Activated CD4-positive, alpha-beta T cell treated with anti-CD3 and anti-CD28 coated beads for 4 hours (primary cell): ENCODE data around the gene PADI6.
"Not testable (repeated sequence)": the region's sequence is repeated elsewhere in the genome, so short reads cannot be mapped to it uniquely, and the experiment has no call there.

Experiments used
- DNase-seq, 2 donors: peaks; one replicate each; pipeline ENCODE4 v3.0.0-alpha.2; 2020

Gene PADI6

DNA sequence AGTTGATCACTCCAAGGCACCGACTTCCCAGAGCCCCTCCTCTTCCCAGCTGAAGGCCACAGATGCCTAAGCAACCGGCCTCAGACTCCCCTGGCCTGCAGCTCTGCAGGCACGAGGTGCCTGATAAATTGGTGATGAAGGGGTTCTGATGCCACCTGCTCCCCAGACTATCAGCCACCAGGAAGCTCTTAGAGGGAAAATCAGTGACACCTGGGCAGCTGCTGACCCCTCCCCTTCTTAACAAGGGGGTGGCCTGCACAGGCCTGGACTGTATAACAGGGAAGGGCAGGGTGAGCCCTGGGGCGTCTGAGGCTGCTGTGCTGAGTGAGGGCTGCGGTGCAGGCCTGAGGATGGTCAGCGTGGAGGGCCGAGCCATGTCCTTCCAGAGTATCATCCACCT, at the start of gene PADI6:
Gene PADI6, plus strand, starts transcription at position 301 of the 400 bp plus-strand sequence. Its CDS starts 50 bp downstream, at position 351.
- no peak for DNase-seq

DNA sequence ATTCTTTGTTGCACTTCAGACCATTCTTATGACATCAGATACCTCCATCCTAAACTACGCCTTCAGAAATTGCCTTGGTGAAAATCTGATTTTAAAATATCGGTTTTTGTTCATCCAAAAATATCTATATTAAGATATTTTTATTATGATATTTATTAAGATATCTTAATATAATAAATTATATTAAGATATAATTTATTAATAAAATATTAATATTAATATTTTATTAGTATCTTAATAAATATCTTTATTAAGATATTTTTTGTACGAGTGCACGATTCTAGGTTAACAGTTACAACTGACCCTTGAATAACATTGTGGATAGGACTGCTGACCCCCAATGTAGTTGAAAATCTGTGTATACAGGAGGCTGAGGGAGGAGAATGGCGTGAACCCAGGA, 43.1 kb upstream of the PADI6 start:
- no peak for DNase-seq

DNA sequence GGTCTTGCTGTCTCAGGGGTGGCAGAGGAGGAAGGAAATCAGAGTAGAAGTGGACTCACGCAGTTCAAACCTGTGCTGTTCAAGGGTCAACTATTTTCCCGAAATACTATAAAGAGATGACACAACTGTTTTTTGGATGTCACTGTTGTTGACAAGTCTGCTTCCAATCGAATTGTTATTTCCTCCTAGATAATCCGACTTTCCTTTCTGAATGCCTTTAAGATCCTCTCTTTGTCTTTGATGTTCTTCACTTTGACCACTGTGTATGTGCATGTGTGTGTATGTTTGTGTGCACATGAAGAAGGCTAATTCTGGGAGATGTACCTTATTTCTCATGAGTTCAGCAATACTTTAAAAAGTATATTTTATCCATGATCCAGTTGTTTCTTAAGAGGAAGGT, 42.4 kb upstream of the PADI6 start:
- DNase-seq = no peak

GRCh38 chr1:17330856-17331255, 41.1 kb upstream of the PADI6 start:
- DNase-seq = no peak

GRCh38 chr1:17333081-17333480, 38.9 kb upstream of the PADI6 start:
- no peak for DNase-seq

DNA sequence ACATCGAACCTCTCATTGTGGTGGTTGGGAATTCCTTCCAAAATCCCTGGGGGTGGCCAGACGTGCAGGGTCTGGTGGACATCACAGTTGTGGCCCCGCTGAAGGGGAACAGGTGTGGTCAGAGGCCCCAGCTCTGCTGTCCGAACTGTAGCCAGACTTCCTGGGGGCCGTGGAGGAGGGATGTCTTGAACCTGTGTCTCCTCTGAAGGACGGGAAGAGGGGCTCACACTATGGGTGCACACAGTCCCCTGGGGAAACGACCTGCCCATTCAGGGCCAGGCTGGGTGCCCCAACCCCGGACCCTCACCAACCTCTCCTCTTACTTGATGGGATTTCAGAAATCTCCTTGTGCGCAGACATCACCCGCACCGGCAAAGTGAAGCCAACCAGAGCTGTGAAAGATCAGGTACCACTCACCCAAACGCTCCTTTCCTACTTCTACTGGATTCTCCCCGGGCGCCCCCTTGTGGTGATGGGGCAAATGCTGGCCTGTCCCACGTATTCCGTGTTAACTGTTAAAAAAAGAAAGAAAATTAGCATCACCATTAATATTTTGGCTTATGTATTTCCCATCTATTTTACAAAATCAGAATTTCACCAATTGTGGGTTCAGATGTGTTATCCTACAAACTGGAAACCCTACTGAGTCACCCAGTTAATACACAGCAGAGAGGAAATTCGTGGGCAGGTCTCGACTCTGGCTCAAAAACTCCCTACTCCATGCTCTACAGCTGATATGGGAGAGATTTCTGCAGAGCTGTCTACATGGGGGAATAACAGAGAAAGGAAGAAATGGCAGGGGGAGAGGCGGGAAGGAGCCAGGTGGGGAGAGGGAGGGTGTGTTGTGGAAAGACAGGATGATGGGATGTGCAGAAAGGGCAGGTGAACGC, 35.9 kb upstream of the PADI6 start:
- DNase-seq = peak; percentile 48 to 66

DNA sequence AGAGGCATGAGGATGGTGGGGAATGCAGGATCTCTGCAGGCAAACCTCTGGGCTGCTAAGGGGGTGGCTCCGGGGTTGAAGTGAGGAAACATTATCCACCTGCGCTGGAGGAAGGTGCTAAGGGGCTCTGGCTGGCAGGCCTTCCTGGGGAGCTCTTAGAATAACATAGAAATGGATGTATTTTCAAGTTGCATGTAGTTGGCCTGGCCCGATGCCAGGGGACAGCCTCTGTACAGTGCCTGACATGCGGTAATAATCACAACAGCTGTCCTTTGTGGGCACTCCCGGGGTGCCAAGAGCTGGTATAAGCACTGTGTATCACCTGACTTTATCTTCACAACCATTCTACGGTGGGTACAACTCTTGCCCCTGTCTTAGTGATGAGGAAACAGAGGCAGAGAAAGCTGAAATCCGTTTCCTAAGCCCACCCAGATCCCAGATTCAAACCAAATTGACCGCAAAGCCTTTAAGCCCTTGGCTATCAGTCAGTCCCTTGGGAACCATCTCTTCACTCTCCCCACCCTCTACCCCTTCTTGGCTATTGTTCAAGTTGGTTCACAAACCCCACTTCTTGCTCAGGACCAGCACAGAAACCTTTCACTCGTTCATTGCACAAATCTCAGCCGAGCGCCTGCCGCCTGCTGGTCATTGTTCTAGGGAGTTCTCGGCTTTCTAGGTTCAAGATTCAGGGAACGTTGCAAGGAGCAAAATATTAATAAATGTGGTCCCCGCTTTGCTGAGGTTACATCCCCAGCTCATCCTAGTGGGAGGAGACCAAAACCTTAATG, 33.1 kb upstream of the PADI6 start:
- no peak for DNase-seq

DNA sequence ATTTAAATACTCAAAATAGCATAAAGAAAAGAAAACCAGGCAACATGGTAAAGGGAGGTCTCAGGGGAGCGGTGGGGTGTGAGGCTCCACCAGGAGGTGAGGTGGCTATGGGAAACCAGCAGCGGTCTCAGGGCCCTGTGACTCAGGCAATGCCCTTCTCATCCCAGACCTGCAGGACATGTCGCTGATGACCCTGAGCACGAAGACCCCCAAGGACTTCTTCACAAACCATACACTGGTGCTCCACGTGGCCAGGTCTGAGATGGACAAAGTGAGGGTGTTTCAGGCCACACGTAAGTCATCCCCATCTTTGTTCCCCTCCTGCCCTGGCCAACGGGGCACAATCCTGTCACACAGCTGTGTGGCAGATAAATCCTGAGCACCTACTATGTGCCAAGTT, 32.5 kb upstream of the PADI6 start:
- DNase-seq = no peak

DNA sequence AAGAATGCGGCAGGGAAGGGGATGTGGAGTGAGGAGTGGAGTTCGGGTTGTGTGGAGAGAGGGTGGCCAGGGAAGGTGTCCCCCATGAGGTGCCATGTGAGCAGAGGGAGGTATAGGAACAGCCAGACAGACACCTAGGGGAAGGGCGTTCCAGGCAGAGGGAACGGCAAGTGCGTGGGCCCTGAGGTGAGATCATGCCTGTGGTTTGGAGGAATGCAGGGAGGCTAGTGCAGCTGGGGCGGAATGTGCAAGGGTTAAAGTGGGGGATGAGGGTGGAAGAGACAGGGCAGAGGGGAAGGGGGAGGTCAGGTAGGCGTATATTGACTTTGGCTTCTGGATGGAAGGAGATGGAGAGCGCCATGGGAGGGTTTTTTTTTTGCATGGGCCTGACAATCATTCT, 31.6 kb upstream of the PADI6 start:
- DNase-seq = no peak

DNA sequence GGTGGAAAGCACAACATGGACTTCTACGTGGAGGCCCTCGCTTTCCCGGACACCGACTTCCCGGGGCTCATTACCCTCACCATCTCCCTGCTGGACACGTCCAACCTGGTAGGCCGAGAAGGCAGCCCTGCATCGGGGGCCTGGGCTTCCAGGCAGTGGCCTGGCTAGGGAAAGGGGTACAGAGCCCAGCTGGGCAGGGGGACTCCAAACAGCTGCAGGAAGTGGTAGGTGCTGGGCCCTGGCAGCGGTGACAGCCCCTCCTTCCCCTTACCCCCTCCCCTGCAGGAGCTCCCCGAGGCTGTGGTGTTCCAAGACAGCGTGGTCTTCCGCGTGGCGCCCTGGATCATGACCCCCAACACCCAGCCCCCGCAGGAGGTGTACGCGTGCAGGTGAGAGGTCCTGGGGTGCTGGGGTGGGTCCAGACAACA, 30.0 kb upstream of the PADI6 start:
- no peak for DNase-seq

- DNase-seq = not testable (repeated sequence)
Measured at GRCh38 chr1:17345506-17345905, 26.5 kb upstream of the PADI6 start.

DNA sequence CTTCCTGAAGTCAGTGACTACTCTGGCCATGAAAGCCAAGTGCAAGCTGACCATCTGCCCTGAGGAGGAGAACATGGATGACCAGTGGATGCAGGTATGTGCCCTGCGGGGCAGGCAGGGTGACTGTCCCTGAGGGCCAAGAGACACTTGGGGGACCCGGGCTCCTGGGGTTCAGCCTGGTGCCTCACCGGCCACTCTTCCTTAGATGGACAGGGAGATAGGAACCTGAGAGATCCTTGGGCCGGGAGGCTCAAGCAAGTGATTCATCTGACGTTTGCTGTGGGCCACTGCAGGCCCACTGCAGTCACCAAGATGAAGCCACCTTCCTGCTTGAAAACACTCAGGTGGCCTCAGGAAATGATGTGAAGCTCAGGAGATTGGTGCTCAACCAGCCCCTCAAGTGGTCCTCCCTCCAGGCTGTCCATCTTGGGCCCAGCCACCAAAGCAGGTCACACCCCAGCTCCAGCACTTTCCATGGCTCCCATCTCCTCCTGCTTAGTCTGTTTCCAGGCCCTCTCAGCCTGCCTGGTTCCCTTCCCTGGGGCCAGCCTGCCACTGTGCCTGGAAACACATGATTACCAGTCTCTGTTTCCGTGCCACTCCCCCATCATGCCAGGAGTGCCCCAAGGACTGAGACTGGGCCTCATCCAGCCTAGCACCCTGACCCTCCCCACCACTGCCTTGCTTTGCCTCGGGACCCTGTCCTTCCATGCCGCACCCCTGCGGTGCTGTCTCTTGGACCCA, 25.8 kb upstream of the PADI6 start:
- DNase-seq = no peak

GRCh38 chr1:17347769-17348592, 24.0 kb upstream of the PADI6 start:
- no peak for DNase-seq

GRCh38 chr1:17348593-17349234, 23.3 kb upstream of the PADI6 start:
- DNase-seq = no peak

DNA sequence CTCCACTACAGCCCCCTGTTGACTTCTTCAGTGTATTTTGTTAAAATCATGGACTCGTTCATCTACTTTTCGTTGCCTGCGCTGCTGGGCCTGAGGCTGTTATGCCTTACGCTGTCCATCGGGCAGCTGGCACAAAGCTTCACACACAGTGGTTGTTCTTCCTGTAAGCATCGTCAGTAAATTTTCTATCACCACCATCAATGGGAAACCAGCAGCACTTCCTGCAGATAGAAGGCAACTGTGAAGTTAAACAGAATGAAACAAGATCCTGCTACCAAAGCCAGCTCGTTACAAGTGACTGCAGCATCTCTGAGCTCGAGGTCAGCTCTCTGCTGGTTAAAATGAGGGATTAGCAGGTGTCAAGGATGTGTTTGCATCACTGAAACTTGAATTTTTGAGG, 21.9 kb upstream of the PADI6 start:
- DNase-seq = no peak

DNA sequence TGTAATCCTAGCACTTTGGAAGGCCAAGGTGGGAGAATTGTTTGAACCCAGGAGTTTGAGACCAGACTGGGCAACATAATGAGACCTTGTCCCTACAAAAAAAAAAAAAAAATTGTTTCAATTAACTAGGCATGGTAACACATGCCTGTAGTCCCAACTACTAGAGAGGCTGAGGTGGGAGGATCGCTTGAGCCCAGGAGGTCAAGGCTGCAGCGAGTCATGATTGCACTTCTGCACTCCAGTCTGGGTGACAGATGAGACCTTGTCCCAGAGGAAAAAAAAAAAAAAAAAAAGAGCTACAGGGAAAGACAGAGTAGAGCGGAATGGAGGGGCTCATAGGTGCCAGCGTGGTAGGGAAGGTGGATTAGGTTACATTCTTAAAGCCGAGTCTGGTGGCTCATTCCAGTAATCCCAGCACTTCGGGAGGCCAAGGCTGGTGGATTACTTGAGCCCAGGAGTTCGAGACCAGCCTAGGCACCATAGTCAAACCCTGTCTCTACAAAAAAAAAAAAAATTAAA, 21.0 kb upstream of the PADI6 start:
- DNase-seq = no peak

DNA sequence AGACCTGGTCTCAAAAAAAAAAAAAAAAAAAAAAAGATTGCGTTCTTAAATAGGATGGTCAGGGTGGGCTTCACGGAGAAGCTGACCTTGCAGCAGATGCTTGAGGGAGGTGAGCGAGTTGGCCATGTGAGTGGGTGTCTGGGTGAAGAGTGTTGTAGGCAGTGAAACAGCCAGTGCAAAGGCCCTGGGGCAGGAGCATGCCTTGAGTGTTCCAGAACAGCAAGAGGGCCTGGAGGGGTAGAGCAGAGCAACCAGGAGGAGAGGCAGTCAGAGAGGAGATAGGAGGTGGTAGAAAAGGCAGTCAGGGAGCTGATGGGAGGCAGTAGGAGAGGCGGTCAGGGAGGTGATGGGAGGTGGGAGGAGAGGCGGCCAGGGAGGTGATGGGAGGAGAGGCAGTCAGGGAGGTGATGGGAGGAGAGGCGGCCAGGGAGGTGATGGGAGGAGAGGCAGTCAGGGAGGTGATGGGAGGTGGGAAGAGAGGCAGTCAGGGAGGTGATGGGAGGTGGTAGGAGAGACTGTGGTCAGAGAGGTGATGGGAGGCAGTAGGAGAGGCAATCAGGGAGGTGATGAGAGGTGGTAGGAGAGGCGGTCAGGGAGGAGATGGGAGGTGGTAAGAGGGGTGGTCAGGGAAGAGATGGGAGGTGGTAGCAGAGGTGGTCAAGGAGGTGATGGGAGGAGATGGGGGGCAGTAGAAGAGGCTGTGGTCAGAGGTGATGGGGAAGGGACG, 20.2 kb upstream of the PADI6 start:
- DNase-seq = no peak

DNA sequence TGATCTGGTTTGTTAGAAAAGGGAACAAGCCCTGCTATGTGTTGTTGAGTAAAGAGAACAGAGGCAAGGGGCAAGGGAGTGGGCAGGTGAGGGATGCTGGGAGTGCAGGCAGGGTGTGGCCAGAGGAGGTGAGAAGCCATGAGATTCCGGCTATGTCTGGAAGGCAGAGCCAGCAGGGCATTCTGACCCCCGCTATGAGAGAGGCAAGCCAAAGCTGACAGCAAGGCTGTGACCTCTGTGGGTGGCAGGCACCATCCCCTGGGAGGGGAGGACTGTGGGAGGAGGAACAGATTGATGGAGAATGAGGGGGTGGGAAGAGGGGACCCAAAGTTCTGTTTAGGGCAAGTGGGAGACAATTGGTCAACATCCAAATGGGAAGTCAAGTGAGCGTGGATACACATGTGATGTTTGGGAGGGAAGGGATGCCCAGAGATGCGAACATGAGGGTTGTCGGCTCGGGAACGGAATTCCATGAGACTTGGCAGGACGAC, 19.5 kb upstream of the PADI6 start:
- DNase-seq = no peak

- DNase-seq = no peak
Measured at GRCh38 chr1:17355898-17356297, 16.1 kb upstream of the PADI6 start.

- no peak for DNase-seq
Measured at GRCh38 chr1:17356387-17357026, 15.5 kb upstream of the PADI6 start.
